MCF 10A (cell line): ENCODE data around the gene ADAM11. TPM values are rescaled to one million over a fixed set of nuclear protein-coding genes. Genes with fewer than 3 reads are reported as not detected.

ENCODE experiments used
- BruUV-seq: library from RNA; stranded (reverse); fragments of 400-500 nt; replicated peaks from 2 replicates; lab custom pipeline; 2021; lab: Mats Ljungman, UMichigan
- CTCF ChIA-PET: fragments of 300-600 bp; sonication (Branson Sonifier 250); formaldehyde crosslinking; extraction: SDS; loops from one replicate; lab custom pipeline; 2021; ENCODE audit warnings: antibody characterized with exemption, inconsistent platforms; lab: Yijun Ruan, JAX
- POLR2A ChIA-PET: fragments of 300-600, 350-650 bp; sonication (Branson Sonifier 250); formaldehyde crosslinking; extraction: SDS; loops from one replicate; lab custom pipeline; 2020; ENCODE audit warnings: antibody characterized with exemption, inconsistent platforms; lab: Yijun Ruan, JAX
- DNase-seq: peaks from one replicate; pipeline ENCODE4 v3.0.0-alpha.2; 2018; ENCODE audit not compliant: unreplicated experiment
- H3K27ac Mint-ChIP-seq: one replicate; pipeline ENCODE4 v1.8.0; 2022; ENCODE audit warnings: mild to moderate bottlenecking, low read depth, mixed read lengths; ENCODE audit not compliant: unreplicated experiment
- H3K27me3 Mint-ChIP-seq: one replicate; pipeline ENCODE4 v1.8.0; 2022; ENCODE audit warnings: mixed read lengths; ENCODE audit not compliant: insufficient read depth, unreplicated experiment
- H3K36me3 Mint-ChIP-seq: one replicate; pipeline ENCODE4 v1.8.0; 2022; ENCODE audit warnings: mild to moderate bottlenecking, moderate library complexity, mixed read lengths; ENCODE audit not compliant: insufficient read depth, unreplicated experiment
- H3K4me1 Mint-ChIP-seq: one replicate; pipeline ENCODE4 v1.8.0; 2022; ENCODE audit warnings: mixed read lengths; ENCODE audit not compliant: insufficient read depth, unreplicated experiment
- H3K4me3 Mint-ChIP-seq: one replicate; pipeline ENCODE4 v1.8.0; 2022; ENCODE audit warnings: mild to moderate bottlenecking, moderate library complexity, mixed read lengths; ENCODE audit not compliant: unreplicated experiment
- H3K9me3 Mint-ChIP-seq: one replicate; pipeline ENCODE4 v1.8.0; 2022; ENCODE audit warnings: mixed read lengths; ENCODE audit not compliant: unreplicated experiment
- CTCF ChIP-seq: fragments of 200-600 bp; IDR thresholded peaks from one replicate; pipeline ENCODE4 v1.8.0; 2022; ENCODE audit warnings: antibody characterized with exemption, mild to moderate bottlenecking; ENCODE audit not compliant: unreplicated experiment
- intact Hi-C: fragments of 100-400 bp; cut with micrococcal nuclease; formaldehyde crosslinking; loops from 2 replicates; pipeline ENCODE4 v1.14.1; 2022
- total RNA-seq: library from RNA; stranded (reverse); gene quantifications from 2 replicates; pipeline ENCODE4 v1.2.3, GENCODE V29; 2022

Gene ADAM11
- total RNA-seq, 1 experiment from 2014 or later: 0.16 TPM

DNA sequence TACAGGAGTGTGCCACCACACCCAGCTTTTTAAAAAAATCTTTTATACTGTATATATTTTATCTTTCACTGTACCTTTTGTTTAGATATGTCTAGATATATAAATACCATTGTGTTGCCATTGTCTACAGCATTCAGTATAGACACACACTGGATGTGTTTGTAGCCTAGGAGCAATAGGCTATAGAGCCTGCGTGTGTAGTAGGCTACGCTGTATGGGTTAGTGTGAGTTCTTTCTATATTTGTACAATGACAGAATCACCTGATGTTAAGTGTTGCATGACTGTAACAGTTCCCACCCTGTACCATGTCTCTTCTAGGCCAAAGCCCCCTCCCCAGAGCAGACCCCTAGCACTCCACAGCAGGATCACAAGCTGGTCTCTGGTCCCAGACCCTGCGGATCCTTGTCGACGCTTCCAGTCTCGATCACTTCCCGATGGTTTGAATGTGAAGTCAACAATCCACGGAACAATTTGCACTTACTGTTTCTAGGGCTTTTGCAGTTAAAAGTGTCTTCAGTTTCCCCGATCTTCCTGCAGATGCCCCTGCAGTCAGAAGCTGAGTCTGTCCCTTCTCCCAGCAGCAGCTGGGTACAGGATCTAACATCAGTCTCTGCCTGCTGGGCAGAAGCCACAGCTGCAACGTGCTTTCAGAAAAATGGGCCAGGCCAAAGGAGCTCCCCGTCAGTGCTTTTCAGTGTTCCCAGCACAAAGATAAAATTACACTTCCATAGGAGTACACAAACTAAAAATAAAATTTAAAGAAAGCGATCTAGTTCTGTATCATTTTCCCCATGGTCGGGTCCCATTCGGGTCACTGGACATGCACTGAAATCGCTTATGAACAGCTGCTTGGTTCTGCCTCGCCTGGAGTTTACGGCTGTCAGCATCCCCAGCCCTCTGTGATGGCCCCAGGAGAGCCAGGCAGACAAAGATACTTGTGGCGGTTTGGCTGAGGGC, 35.4 kb downstream of the ADAM11 start:
- H3K4me3 Mint-ChIP-seq: no peak overlapping the region
- no peaks in the 10 kb centered on the region for H3K9me3 Mint-ChIP-seq

DNA sequence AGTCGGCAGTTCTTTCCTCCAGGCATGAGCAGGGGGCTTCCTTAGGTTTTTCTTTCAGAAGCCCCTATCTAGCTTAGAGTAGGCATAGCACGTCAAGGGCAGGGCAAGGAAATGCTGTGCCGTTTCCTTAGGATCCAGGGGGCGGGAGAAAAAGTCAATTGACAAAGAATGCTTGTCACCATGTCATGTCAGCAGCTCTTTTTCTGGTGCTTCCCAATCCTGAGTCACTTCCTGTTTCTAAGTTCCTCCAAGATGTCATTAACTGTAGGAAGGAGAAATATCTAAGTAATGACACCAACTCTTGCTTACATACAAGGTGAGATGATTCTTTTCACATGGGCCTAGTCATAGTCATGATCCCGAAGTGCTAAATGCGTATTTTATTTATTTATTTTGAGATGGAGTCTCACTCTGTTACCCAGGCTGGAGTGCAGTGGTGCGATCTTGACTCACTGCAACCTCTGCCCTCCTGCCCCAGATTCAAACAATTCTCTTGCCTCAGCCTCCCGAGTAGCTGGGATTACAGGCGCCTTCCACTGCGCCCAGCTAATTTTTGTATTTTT, 36.1 kb downstream of the ADAM11 start:
- no peak for TF ChIP-seq CTCF
- ChIA-PET POLR2A (interaction anchor here (1.4 kb wide), 1 partner anchor 34 kb away, joined by 3 read pairs; no protein-coding TSS in a partner anchor), CTCF (interaction anchor here (0.9 to 2.4 kb wide), 3 partner anchors 16 to 68 kb away, joined by 3 to 10 read pairs (median 6); no protein-coding TSS in a partner anchor)
- no TSS peak for BruUV-seq
- Mint-ChIP-seq H3K36me3 (peaks cover 4% of the 10 kb centered on the region), H3K9me3 (no peaks in the 10 kb centered on the region), H3K4me1 (peaks cover 10% of the 10 kb centered on the region), H3K27me3 (no peaks in the 10 kb centered on the region), H3K4me3 (no peak overlapping the region), H3K27ac (peak overlapping the region; percentile 27)
- intact Hi-C loops: no loop called here
- peak; percentile 47 for DNase-seq

More for the DNA sequence above, 35.4 kb downstream of the ADAM11 start:
- ChIA-PET CTCF (interaction anchor here (0.9 to 2.4 kb wide), 3 partner anchors 15 to 68 kb away, joined by 3 to 10 read pairs (median 6); no protein-coding TSS in a partner anchor), POLR2A (interaction anchor here (1.4 kb wide), 1 partner anchor 35 kb away, joined by 3 read pairs; no protein-coding TSS in a partner anchor)
- H3K27me3 Mint-ChIP-seq: no peaks in the 10 kb centered on the region
- H3K4me1 Mint-ChIP-seq: peaks cover 10% of the 10 kb centered on the region
- intact Hi-C loops: no loop called here
- no peak for DNase-seq
- H3K36me3 Mint-ChIP-seq: peaks cover 4% of the 10 kb centered on the region
- BruUV-seq: no TSS peak
- peak overlapping the region; percentile 27 for H3K27ac Mint-ChIP-seq
- TF ChIP-seq CTCF: no peak

DNA sequence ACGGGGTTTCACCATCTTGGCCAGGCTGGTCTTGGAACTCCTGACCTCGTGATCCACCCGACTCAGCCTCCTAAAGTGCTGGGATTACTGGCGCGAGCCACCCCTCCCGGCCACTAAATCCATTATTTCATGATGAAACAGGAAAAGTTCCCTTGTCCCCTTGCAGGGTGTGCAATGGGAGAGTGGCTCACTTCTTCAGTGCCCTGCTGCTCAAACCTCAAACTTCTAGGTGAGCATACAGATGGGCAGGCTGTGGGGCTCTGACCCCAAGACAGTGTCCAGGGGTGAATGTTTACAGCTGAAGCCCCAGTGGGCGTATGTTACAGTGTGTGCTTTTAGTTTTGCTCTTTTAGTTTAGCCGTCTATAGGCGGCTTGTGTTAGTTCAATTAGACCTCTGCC, 36.6 kb downstream of the ADAM11 start:
- BruUV-seq: no TSS peak
- no peak for TF ChIP-seq CTCF
- intact Hi-C loops: no loop called here
- DNase-seq: no peak
- ChIA-PET POLR2A (interaction anchor here (1.4 kb wide), 1 partner anchor 33 kb away, joined by 3 read pairs; no protein-coding TSS in a partner anchor), CTCF (interaction anchor here (0.9 to 2.4 kb wide), 2 partner anchors 16 to 67 kb away, joined by 6 to 10 read pairs; no protein-coding TSS in a partner anchor)
- H3K9me3 Mint-ChIP-seq: no peaks in the 10 kb centered on the region
- H3K36me3 Mint-ChIP-seq: peaks cover 4% of the 10 kb centered on the region
- H3K4me1 Mint-ChIP-seq: peaks cover 10% of the 10 kb centered on the region
- H3K4me3 Mint-ChIP-seq: no peak overlapping the region
- peak overlapping the region; percentile 27 for H3K27ac Mint-ChIP-seq
- no peaks in the 10 kb centered on the region for H3K27me3 Mint-ChIP-seq

DNA sequence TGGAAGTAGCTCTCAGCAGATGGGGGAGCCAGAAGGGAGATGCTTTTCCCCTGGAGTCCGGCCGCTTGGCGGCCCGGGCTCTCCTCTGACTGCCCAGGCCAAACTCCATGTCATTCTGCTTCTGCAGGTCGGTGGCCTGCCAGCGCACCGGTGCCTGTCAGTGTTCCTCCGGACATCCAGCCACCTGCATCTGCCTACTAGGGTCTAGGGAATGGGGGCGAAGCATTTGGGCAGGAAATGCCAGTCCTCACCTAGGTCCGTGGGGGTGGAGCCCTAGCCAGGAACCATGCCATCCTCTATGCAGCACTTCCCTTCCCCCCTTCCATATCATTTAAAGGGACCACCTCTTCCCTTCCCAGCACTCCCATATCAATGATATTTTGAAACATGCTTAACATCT, 37.1 kb downstream of the ADAM11 start:
- Mint-ChIP-seq H3K9me3 (no peaks in the 10 kb centered on the region), H3K36me3 (peaks cover 4% of the 10 kb centered on the region), H3K27me3 (no peaks in the 10 kb centered on the region), H3K27ac (no peak overlapping the region), H3K4me3 (no peak overlapping the region), H3K4me1 (peaks cover 10% of the 10 kb centered on the region)
- no peak for TF ChIP-seq CTCF
- intact Hi-C loops: no loop called here
- BruUV-seq: no TSS peak
- POLR2A ChIA-PET: no interaction called here
- no peak for DNase-seq
- CTCF ChIA-PET: no interaction called here
